GM19438 (cell line): ENCODE data around the gene FAM187B.

ENCODE experiments used
- ATAC-seq: cut with Tn5 transposase; IDR thresholded peaks from one replicate; pipeline ENCODE4 v1.9.1; 2021; ENCODE audit warnings: low read depth; ENCODE audit not compliant: unreplicated experiment

Gene FAM187B

DNA sequence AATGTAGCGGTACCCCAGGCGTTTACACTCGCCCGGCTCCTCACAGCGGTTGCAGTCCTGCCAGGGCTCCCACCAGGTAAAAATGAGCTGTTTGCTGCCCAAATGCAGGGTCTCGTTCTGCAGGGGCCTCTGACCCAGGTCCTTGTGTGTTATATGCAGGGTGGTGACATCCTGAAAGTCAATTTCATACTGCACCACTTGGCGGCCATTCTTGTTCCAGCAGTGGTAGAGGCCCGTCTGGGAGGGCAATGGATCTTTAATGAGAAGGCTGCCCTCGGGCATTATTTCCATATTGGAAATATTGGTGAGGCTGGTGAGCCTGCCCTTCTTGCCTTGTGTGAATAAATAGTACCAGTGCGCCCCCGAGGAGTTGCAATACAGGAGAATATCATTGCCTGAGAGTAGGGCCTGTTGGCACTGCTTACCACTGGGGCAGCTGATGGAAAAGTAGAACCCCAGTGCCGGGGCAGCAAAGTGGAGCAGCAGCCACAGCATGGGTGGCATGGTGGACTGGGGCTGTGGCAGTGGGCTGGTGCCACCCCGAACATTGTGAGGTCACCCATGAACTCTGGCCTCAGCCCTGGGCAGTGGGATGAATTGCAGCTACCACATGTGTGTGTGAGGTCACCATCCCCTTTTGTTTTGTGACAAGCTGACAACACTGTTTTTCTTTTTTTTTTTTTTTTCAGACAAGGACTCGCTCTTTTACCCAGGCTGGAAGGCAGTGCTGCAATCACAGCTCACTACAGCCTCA is at the start of gene FAM187B:
TSS of gene FAM187B (minus strand) at position 563 of the 754 bp plus-strand sequence. CDS start at position 504, 59 bp downstream.
- no peak for ATAC-seq

DNA sequence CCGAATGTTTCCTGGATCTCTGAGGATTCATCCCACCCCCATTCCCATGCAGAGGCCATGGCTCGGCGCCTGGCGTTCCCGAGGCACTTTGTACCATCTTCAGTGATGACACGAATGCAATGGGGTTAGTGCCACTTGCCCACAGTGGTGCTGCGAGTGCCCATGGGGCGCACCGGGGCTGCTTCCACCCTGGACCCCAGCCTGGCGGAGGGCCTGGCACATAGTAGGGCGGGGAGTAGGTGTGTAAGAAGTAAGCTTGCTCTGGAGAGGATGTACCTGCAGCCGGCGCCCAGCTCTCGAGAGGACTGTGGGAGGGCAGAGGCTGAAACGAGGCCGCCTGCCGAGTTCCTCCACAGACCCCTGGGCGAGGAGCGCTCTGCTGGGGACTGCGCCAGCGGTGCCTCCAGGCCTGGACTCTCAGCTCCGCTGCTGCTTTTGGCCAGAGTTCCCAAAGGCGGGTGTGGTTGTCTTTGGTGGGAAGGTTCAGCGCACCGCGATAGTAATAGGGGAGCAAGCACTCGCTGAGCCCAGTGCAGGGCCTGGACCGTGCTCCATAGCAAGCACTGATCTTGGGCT is 48.3 kb upstream of the FAM187B start:
- no peak for ATAC-seq

DNA sequence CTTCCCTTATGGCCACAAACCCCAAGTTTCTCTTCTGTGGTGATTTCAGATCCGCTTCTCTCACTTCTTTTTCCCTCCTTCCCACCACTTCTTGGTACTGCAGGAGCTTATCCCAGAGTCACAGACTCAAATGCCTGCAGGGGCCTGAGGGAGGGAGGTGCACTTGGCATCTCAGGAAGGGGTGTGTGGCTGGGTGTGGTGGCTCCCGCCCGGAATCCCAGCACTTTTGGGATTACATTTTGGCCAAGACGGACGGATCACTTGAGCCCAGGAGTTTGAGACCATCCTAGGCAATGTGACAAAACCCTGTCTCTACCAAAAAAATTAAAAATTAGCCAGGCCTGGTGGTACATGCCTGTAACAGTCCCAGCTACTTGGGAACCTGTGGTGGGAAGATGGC is 45.8 kb upstream of the FAM187B start:
- ATAC-seq = no peak

DNA sequence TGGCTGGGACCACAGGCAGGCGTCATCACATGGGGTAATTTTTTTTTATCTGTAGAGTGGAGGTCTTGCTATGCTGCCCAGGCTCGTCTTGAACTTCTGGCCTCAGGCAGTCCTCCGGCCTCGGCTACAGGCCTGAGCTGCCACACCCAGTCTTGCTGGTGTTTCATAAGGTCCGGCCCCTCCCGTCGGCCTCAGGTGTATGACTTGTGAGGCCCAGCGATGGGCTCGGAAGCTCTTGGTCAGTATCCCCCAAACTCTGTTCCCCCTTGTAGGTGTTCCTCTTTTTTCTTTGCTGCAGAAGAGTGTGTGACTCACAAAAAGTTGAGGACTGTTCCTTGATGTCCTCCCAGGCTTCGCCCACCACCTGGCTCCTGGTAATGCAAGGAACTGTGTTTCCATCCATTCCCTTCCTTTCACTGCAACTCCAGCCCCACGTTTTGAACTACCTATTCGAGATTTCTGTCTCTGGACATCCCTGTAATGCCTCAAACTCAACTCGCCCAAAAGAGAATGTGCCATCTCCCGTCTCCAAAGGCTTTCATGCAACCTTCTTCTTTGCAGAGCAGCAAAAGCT is 45.2 kb upstream of the FAM187B start:
- ATAC-seq = no peak

GRCh38 chr19:35272954-35273649 is 44.6 kb upstream of the FAM187B start:
- ATAC-seq = no peak

GRCh38 chr19:35272122-35272719 is 43.7 kb upstream of the FAM187B start:
- no peak for ATAC-seq

DNA sequence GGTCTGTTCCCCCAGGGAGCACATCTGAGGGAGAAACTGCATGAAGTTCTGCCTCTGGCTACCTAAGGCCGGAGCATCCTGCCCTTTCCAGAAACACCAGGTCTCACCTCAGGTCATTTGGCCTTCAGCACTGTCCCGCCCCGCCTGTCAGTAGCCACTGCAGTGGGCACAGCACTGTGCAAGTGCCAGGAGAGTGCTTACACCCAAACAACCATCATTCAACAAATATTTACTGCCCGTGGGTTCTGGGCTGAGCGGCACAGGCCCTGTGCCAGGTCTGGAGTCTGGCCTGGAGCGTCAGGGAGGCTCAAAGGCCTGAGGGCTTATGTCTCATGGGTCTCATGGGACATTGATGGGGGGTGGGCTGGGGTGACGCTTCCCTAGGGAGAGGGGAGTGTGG is 43.0 kb upstream of the FAM187B start:
- no peak for ATAC-seq

DNA sequence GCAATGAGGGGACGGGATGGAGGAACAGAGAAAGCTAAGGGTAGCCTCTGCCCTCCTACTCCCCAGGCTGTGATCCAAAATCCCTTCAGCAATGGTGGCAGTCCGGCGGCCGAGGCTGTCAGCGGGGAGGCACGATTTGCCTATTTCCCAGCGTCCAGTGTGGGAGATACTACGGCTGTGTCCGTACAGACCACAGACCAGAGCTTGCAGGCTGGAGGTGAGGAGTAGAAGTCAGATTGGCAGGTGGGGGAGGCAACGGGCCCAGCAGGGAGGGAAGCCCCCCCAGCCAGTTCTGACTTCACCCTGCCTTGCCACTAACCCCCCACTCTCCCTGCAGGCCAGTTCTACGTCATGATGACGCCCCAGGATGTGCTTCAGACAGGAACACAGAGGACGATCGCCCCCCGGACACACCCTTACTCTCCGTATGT is 41.9 kb upstream of the FAM187B start:
- no peak for ATAC-seq

- ATAC-seq = peak; percentile 42
Observed at GRCh38 chr19:35269438-35270117, 41.0 kb upstream of the FAM187B start.

GRCh38 chr19:35268536-35269437 is 40.2 kb upstream of the FAM187B start, which contains the start of gene USF2:
USF2 (plus strand) TSS chr19:35268962; CDS start chr19:35269102, 140 bp downstream.
- ATAC-seq = no peak

- ATAC-seq = no peak
Observed at GRCh38 chr19:35267818-35268535, 39.4 kb upstream of the FAM187B start.

DNA sequence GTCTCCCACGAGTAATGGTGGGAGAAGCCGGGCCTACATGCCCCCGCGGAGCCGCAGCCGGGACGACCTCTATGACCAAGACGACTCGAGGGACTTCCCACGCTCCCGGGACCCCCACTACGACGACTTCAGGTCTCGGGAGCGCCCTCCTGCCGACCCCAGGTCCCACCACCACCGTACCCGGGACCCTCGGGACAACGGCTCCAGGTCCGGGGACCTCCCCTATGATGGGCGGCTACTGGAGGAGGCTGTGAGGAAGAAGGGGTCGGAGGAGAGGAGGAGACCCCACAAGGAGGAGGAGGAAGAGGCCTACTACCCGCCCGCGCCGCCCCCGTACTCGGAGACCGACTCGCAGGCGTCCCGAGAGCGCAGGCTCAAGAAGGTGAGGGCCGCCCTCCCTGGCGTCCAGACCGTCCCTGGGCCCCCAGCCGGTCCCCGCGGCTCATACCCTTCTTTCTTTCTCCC is 38.8 kb upstream of the FAM187B start:
- no peak for ATAC-seq

- no peak for ATAC-seq
Observed at GRCh38 chr19:35266520-35267352, 38.2 kb upstream of the FAM187B start.

- no peak for ATAC-seq
Observed at GRCh38 chr19:35265900-35266519, 37.5 kb upstream of the FAM187B start.

DNA sequence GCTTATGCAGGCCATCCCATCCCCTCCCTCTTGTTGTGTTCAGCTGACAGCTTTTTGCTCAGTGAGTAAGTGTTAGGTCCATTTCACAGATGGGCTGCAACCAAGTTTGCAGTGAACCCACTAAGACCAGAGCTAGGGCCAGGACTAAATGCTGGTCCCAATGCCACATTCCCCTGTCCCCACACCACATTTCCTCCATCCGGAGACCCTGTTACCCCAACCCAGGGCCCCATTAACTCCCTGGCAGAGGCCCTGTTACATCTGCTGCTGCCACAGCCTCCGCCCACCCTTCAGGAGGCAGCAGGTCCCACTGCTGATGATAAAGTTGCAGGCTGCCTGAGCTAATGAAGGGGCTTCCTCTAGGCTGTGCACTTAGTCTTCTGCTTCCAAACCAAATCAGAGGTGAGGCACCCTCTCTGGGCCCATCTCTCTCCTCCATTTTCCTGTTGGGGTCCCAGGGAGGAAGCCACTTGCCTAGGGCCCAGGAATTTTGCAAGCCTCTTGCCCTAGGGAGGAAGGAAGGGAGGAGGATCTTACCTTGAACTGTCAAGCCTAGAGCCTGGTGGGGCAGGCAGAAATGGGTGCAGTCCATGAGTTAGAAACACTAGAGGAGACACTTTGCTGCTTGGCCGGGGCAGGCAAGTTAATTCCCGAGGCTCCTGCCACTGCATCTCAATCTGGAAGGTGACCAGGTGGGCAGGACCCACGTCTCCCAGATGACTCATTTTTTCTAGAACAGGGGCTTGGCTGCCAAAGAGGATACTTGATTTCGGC is 36.8 kb upstream of the FAM187B start:
- no peak for ATAC-seq
